Measurements from ENCODE around the gene CNTNAP2.

GRCh38 chr7:147833557-147833956 lies 1717.0 kb downstream of the CNTNAP2 start:
- TF ChIP-seq CTCF (IDR thresholded peaks at IDR 0.05), result no peak
- TF ChIP-seq POLR2A (IDR thresholded peaks at IDR 0.05), result no peak
